ENCODE measurements around the gene LPP.

Gene LPP

GRCh38 chr3:188663839-188664238 is 509.9 kb downstream of the LPP start:
- no peak for DNase-seq

- DNase-seq, result no peak
Measured at GRCh38 chr3:188664795-188665194, 510.8 kb downstream of the LPP start.

DNA sequence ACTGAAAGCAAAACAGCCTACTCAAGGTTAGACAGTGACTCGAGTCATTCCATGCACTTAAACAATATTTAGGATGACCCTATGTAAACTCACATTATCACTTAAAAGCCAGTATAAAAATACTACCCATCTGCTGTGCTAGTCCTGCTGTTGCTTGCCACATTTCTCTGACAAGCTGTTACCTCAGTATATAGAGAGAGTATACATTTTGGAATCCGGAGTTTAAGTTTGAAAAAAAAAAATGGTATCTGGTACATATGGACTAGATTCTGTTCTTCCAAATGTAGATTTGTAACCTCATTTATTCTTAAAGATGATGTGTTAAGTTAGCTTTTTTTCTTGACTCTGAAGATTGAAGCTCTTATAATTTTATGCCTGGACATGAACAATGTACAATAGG is 514.0 kb downstream of the LPP start:
- no peak for DNase-seq

DNA sequence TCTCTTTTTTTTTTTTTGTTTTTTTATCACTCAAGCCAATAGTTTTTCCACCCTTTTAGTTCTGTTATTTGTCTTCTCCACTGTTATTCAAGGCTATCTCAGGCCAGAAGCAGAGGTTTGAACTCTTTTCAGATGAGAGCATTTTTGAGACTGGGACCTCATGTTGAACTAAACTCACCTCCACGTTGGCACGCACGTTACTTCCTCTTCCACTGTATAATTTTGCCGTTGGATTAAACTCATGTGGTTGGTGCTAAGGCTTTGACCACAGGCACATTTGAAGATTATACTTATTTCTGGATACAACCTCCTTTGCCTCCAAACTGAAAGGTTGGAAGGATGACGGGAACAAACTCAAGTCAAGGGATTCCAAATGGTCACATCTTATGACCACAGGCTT is 516.5 kb downstream of the LPP start:
- no peak for DNase-seq

DNA sequence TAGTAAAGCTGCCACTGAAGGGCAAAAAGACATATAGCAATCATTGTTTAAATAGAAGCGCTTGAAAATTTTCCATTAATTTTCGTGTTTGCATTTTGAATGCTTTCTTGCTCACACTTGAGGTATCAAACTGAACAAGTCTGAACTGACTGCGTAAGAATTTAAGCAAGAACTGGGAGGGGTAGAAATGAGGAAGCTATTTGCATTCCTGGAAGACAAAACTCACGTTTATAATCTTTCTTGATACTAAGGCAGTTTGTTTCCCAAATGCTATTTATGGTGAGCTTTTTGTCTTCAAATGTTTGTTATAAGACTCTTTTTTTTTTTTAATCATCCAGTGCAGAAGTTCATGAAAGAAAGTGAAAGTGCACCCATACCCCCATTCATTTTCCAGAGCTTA is 518.0 kb downstream of the LPP start:
- DNase-seq, result no peak

DNA sequence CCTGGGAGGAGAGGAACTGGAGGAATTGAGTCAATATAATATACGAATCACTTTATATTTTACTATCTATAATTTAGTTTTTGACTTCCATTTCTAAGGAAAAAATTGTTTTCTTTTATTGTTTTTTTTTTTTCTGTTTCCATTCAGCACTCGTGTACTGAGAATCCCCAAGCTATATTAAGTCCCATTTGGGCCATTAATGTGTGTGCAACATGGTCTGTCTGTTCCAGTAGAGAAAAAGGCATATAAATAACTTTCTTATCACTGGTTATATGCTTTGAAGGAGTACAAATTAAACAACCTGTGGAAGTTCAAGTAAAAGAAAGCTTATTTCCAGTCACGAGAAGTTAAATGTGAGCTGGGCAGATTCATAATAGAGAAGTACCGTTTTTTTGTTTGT is 518.9 kb downstream of the LPP start:
- no peak for DNase-seq

DNA sequence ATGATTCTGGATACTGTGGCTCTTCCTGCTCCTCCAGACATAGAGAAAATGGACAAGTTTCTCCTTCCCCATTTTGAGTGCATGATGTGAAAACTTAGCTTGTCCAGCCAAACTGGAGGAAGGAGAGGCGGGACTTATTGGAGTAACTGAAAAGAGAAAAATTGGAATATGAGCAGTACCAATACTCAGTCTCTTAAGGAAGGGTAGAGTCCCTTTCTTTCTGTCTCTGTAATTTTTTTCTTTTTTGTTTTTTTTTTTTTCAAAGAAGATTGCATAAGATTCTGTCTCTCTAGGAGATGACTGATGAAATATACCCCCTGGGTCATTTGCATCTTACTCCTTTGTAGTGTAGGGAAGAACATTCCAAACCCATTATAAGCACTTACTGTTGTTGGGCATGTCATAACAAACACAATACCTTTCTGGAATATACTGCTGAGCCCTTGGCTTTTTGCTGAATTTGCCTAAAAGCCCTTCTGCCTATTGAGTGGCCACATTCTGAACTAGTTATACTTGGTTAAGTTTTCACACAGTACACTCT is 519.8 kb downstream of the LPP start:
- DNase-seq, result no peak

DNA sequence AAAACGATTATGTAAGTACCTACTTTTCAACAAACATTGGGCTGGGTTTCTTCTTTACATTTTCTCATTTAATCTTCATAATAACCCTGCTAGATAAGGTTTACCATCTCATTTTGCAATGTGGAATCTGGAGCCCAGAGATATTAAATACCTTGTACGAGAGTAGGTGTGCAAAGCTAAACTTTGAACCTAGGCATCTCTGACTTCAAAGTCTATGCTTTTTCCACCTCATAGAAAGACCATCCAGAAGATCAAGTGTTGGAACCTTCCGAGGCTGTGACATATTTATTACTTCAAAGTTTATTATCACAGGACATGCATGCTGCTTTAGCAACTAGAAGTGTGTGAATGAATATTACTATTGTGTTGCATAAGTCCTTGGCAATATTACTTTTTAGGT is 520.6 kb downstream of the LPP start:
- no peak for DNase-seq

- DNase-seq, result no peak
Measured at GRCh38 chr3:188677344-188677743, 523.4 kb downstream of the LPP start.

DNA sequence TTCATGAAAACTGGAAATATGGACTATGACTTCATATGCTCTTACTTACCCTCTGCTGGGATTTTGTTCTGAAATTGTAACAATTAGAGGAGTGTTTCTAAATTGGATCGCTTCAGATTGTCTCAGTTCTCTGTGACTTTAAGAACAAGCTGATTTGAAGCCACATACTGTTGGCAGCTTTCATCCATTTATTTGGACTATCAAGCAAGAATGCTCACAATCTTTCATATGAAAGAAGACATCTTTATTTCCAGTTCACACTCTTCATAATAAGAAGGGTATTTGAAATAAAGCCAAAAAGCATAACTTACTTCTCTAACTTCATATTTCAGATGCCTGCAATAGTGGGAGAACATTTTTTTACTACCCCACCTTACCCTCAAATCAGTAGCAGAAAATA is 526.2 kb downstream of the LPP start:
- DNase-seq, result no peak

- no peak for DNase-seq
Measured at GRCh38 chr3:188680605-188681004, 526.6 kb downstream of the LPP start.

- DNase-seq, result no peak
Measured at GRCh38 chr3:188682316-188682715, 528.4 kb downstream of the LPP start.

DNA sequence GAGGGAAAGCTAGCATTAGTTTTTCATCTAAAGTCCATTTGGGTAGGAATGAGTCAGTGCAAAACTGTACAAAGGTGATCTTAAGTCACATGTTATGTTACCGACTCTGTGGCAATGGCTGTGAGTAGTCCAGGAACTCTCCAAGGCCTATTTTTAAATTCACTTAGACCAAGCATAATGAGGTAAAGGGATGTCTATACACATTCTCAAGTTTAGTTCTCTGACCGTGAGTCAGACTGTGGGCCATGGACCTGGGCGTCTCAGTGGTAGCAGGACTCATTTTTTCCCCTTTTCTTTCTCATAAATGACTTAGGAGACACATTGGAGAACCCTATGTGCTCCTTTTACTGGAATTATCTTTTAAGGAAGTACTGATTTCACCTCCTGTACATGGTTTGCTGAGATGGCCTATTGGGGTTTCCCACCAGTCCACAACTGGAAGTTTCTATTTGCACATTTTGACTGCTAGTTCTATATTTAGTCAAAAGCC is 529.1 kb downstream of the LPP start:
- no peak for DNase-seq

DNA sequence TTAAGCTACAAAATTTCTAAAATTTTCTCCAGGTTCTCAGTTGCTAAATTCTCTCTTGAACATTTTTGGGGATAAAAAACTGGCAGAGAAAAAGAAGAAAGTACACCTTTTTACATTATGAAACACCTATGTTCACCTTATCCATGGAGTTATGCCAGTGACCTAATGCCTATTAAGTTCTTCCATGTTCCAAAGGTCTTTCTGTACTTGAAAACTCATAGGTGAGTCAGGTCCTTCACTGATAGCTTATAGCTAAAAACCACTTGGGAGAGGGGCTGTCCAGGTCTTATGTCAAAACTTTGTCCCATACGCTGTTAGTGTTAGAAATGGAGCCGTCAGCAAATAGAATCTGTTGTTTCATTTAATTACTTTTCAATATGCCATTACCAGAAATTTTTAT is 530.3 kb downstream of the LPP start:
- DNase-seq, result no peak

DNA sequence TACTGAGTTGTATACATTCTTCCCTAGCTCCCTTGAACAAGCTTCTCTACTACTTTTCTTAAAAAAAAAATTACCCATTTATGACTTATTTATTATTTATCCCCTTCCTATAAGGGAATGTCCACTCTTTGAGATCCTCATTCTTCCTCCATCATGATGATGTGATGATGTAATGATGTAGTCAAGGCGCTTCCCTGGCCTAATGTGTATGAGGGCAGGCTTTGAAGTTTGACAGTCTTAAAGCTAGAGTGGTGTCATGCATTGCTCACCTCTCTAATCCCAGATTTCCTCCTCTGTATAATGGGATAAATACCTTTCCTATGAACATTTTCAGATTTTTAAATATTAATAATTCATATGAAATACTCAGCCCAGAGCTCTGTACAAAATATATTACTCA is 531.8 kb downstream of the LPP start:
- DNase-seq, result no peak

GRCh38 chr3:188686324-188686723 is 532.4 kb downstream of the LPP start:
- no peak for DNase-seq

DNA sequence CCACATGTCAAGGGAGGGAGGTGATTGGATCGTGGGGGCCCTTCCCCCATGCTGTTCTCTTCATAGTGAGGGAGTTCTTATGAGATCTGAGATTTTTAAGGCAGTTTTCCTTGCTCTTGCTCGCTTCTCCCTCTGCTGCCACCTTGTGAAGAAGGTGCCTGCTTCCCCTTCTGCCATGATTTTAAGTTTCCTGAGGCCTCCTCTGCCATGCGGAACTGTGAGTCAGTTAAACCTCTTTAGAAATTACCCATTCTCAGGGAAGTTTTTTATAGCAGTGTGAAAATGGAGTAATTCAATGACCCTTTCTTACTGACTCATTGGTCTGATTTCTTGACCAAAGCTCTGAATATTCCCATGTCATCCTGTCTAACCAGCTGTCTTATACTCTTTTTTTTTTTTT is 533.4 kb downstream of the LPP start:
- no peak for DNase-seq

GRCh38 chr3:188689101-188689574 is 535.2 kb downstream of the LPP start:
- no peak for DNase-seq

DNA sequence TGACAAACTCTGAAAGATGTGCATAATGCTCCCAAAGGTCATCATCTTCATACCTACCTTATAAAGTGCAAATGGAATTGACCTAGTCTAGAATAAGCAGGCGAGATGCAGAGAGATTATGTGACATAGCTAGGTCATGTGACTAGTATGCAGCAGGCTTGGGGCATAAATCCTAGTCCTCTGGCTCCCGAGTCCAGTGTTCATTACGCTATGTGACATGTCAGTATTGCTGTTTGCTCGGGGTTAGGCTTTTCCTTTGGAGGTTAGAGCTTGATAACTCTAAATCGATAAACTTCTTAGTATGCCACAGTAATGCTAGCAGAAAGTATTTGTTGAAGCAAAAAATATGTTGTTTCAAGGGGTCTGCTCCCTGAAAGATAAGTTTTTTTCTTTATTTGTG is 536.1 kb downstream of the LPP start:
- DNase-seq, result no peak

DNA sequence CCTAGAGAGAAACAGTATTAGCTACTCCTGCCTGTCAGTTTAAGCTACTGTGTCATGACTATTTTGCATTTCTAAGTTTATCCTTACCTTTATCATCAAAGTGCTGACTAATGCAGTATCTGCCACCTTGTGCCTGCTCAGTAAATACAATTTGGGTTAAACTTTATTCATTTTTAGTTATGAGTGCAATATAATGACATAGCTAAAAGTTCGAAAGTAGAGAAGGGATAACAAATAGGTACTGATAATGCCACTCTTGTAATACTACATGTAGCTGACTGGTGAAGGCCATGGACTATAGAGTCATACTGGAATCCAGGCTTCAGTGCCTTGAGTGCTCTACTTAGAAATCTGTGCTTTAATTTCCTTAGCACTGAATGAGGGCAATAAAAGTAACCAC is 537.0 kb downstream of the LPP start:
- no peak for DNase-seq

DNA sequence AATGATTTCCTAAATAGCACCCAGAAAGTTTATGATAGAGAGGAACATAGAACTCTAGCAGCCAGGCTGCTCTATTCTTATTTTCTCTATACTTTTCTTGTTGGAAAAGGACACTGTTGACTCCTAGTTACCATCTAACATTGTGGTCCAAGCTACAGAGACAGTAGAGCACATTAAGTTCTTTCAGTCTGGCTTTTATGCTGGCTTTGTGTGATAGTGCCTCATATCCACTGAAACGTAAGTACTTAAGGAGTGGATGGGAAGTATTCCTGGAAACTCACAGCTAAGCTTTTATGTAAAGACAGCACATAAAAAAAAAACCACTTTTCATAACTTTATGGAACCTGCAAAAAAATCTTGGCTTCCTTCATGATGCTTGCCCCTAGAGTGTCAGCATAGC is 537.7 kb downstream of the LPP start:
- DNase-seq, result no peak

DNA sequence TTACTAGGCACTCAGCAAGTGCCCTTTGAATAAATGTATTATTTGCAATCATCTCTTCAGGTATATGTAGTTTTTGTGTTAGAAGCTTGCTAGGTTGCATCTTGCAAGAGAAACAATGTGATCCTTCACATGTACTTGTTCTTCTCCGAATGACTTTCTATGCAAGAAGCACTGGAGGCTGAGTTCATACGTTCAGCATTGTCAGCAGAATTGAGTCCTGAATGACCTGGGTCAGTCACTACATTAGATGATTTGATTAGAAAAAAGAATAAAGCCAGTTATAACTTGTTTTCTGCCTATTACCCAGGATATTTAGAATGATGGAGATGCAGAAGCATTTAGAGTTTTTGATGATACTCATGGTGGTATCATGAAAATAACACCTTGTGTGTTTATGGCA is 538.7 kb downstream of the LPP start:
- no peak for DNase-seq

- no peak for DNase-seq
Measured at GRCh38 chr3:188693435-188693834, 539.5 kb downstream of the LPP start.

GRCh38 chr3:188695241-188695640 is 541.3 kb downstream of the LPP start:
- no peak for DNase-seq

GRCh38 chr3:188697127-188697526 is 543.2 kb downstream of the LPP start:
- no peak for DNase-seq

- no peak for DNase-seq
Measured at GRCh38 chr3:188698436-188698835, 544.5 kb downstream of the LPP start.

All from NCI-H2081 (cell line).